SK-N-SH treated with all-trans-retinoic acid at 6 μM for 48 hours (cell line): ENCODE measurements around the gene ROBO1.

Experiments used
- ARNTL ChIP-seq: fragments of 450-650 bp; formaldehyde crosslinking; IDR thresholded peaks from 2 replicates; pipeline ENCODE4 v1.5.0; 2020; ENCODE audit warnings: low read depth, mild to moderate bottlenecking, moderate library complexity, borderline replicate concordance
- BACH2 ChIP-seq: fragments of 250-450 bp; sonication (Bioruptor Pico); IDR thresholded peaks from 2 replicates; pipeline ENCODE4 v1.9.0; 2021; ENCODE audit warnings: mild to moderate bottlenecking, borderline replicate concordance
- PPARA ChIP-seq: fragments of 250-450 bp; sonication (Bioruptor Pico); IDR thresholded peaks from 2 replicates; pipeline ENCODE4 v1.5.0; 2020; ENCODE audit warnings: mild to moderate bottlenecking, borderline replicate concordance
- SNAI2 ChIP-seq: fragments of 250-450 bp; sonication (Bioruptor Pico); IDR thresholded peaks from 2 replicates; pipeline ENCODE4 v1.5.0; 2020; ENCODE audit warnings: mild to moderate bottlenecking, moderate library complexity
- TCF4 ChIP-seq: fragments of 250-450 bp; sonication (Bioruptor Pico); IDR thresholded peaks from 2 replicates; pipeline ENCODE4 v1.8.0; 2021; ENCODE audit warnings: mild to moderate bottlenecking, moderate library complexity, borderline replicate concordance
- TOX ChIP-seq: fragments of 250-450 bp; sonication (Bioruptor Pico); IDR thresholded peaks from 2 replicates; pipeline ENCODE4 v1.8.0; 2021; ENCODE audit warnings: mild to moderate bottlenecking, moderate library complexity, borderline replicate concordance
- ZC3H10 ChIP-seq: fragments of 250-450 bp; sonication (Bioruptor Pico); IDR thresholded peaks from 2 replicates; pipeline ENCODE4 v1.5.1; 2021; ENCODE audit warnings: mild to moderate bottlenecking, moderate library complexity
- ZFP3 ChIP-seq: fragments of 250-450 bp; sonication (Bioruptor Pico); IDR thresholded peaks from 2 replicates; pipeline ENCODE4 v1.5.0; 2020; ENCODE audit warnings: mild to moderate bottlenecking, moderate library complexity
- ZFP30 ChIP-seq: fragments of 450-650 bp; formaldehyde crosslinking; IDR thresholded peaks from 2 replicates; pipeline ENCODE4 v1.5.0; 2022; ENCODE audit warnings: mild to moderate bottlenecking, moderate library complexity
- ZNF70 ChIP-seq: fragments of 450-650 bp; formaldehyde crosslinking; IDR thresholded peaks from 2 replicates; pipeline ENCODE4 v1.5.0; 2020; ENCODE audit warnings: mild to moderate bottlenecking, moderate library complexity
- TF ChIP-seq, protein P1 (sequence below): fragments of 250-450 bp; sonication (Bioruptor Pico); IDR thresholded peaks from 2 replicates; pipeline ENCODE4 v1.5.1; 2021; ENCODE audit warnings: mild to moderate bottlenecking, moderate library complexity
- TF ChIP-seq, protein P2 (sequence below): fragments of 250-450 bp; sonication (Bioruptor Pico); IDR thresholded peaks from 2 replicates; pipeline ENCODE4 v1.8.0; 2021; ENCODE audit warnings: low read depth, mild to moderate bottlenecking, moderate library complexity, borderline replicate concordance
- TF ChIP-seq, protein P3 (sequence below): fragments of 250-450 bp; sonication (Bioruptor Pico); IDR thresholded peaks from 2 replicates; pipeline ENCODE4 v1.5.1; 2020; ENCODE audit warnings: low read depth, mild to moderate bottlenecking, moderate library complexity

- no peak for TF ChIP-seq ZFP30
- TF ChIP-seq BACH2 (CRISPR knock-in tag), result no peak
- TF ChIP-seq, protein P1, sequence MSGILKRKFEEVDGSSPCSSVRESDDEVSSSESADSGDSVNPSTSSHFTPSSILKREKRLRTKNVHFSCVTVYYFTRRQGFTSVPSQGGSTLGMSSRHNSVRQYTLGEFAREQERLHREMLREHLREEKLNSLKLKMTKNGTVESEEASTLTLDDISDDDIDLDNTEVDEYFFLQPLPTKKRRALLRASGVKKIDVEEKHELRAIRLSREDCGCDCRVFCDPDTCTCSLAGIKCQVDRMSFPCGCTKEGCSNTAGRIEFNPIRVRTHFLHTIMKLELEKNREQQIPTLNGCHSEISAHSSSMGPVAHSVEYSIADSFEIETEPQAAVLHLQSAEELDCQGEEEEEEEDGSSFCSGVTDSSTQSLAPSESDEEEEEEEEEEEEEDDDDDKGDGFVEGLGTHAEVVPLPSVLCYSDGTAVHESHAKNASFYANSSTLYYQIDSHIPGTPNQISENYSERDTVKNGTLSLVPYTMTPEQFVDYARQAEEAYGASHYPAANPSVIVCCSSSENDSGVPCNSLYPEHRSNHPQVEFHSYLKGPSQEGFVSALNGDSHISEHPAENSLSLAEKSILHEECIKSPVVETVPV (CRISPR knock-in tag), result no peak
- no peak for TF ChIP-seq ARNTL (CRISPR knock-in tag)
- no peak for TF ChIP-seq PPARA (CRISPR knock-in tag)
- TF ChIP-seq TCF4 (CRISPR knock-in tag), result no peak
- TF ChIP-seq, protein P2, sequence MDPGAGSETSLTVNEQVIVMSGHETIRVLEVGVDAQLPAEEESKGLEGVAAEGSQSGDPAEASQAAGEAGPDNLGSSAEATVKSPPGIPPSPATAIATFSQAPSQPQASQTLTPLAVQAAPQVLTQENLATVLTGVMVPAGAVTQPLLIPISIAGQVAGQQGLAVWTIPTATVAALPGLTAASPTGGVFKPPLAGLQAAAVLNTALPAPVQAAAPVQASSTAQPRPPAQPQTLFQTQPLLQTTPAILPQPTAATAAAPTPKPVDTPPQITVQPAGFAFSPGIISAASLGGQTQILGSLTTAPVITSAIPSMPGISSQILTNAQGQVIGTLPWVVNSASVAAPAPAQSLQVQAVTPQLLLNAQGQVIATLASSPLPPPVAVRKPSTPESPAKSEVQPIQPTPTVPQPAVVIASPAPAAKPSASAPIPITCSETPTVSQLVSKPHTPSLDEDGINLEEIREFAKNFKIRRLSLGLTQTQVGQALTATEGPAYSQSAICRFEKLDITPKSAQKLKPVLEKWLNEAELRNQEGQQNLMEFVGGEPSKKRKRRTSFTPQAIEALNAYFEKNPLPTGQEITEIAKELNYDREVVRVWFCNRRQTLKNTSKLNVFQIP, result no peak
- TF ChIP-seq ZFP3 (CRISPR knock-in tag), result no peak
- TF ChIP-seq, protein P3, sequence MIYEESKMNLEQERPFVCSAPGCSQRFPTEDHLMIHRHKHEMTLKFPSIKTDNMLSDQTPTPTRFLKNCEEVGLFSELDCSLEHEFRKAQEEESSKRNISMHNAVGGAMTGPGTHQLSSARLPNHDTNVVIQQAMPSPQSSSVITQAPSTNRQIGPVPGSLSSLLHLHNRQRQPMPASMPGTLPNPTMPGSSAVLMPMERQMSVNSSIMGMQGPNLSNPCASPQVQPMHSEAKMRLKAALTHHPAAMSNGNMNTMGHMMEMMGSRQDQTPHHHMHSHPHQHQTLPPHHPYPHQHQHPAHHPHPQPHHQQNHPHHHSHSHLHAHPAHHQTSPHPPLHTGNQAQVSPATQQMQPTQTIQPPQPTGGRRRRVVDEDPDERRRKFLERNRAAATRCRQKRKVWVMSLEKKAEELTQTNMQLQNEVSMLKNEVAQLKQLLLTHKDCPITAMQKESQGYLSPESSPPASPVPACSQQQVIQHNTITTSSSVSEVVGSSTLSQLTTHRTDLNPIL (CRISPR knock-in tag), result no peak
- no peak for TF ChIP-seq TOX (CRISPR knock-in tag)
- no peak for TF ChIP-seq ZNF70
- TF ChIP-seq SNAI2 (CRISPR knock-in tag), result no peak
- no peak for TF ChIP-seq ZC3H10 (CRISPR knock-in tag)
Observed at GRCh38 chr3:78882251-78882650, 885.5 kb downstream of the ROBO1 start.
